ENCODE results near the gene NREP. TPM values are rescaled to one million over a fixed set of nuclear protein-coding genes. Genes with fewer than 3 reads are reported as not detected.

The NREP gene
- total and polyA plus RNA-seq, 2 experiments from 2014 or later = 260 to 300 TPM

DNA sequence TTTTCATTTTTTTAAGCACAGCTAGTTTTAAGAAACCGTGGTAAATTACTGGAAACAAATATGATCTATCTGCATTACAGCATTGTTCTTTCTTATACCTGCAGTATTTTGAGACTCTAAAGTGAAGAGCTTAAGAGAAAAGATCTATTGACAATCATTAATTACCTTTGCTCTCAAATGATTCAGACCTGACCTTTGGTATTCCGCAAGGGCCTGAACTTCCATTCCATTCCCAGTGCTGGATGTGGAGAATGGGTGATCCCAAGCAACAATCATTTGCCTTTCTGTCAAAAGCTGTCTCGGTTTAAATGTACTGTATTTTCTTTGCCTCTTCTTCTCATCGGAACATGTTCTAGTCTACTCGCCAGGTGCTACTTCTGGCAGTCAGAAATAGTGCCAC, 18.9 kb downstream of the NREP start:
- Mint-ChIP-seq H3K36me3 (ENCODE audit: low read depth) (peaks cover 25% of the 10 kb centered on the region), H3K9me3 (no peaks in the 10 kb centered on the region), H3K4me1 (peaks cover 78% of the 10 kb centered on the region), H3K4me3 (peak overlapping the region; percentile 3; the same call in 1 of the 3 replicates), H3K27ac (peak overlapping the region; percentile 64), H3K27me3 (ENCODE audit: insufficient read depth, low read depth, poor library complexity) (peaks cover 8% of the 10 kb centered on the region)
- H3F3A ChIP-seq (replicated peaks; ENCODE audit: low read depth) = no peaks in the 10 kb centered on the region
- TF ChIP-seq STAT1 (IDR thresholded peaks at IDR 0.05; ENCODE audit: unreplicated experiment) (no peak), ZNF114 (CRISPR knock-in tag; IDR thresholded peaks at IDR 0.05) (no peak), ZNF331 (CRISPR knock-in tag; IDR thresholded peaks at IDR 0.05; ENCODE audit: low read depth) (no peak), POLR2AphosphoS5 (IDR thresholded peaks at IDR 0.05; ENCODE audit: low read depth) (no peak), EZH2phosphoT487 (IDR thresholded peaks at IDR 0.05; ENCODE audit: unreplicated experiment) (no peak), NANOG (IDR thresholded peaks at IDR 0.05; ENCODE audit: borderline replicate concordance) (no peak), CREB1 (CRISPR knock-in tag; IDR thresholded peaks at IDR 0.05; ENCODE audit: low read depth) (no peak), EZH2 (IDR thresholded peaks at IDR 0.05; ENCODE audit: low read depth, unreplicated experiment) (no peak), JUNB (IDR thresholded peaks at IDR 0.05; ENCODE audit: unreplicated experiment) (no peak)
- TF ChIP-seq, protein P1, sequence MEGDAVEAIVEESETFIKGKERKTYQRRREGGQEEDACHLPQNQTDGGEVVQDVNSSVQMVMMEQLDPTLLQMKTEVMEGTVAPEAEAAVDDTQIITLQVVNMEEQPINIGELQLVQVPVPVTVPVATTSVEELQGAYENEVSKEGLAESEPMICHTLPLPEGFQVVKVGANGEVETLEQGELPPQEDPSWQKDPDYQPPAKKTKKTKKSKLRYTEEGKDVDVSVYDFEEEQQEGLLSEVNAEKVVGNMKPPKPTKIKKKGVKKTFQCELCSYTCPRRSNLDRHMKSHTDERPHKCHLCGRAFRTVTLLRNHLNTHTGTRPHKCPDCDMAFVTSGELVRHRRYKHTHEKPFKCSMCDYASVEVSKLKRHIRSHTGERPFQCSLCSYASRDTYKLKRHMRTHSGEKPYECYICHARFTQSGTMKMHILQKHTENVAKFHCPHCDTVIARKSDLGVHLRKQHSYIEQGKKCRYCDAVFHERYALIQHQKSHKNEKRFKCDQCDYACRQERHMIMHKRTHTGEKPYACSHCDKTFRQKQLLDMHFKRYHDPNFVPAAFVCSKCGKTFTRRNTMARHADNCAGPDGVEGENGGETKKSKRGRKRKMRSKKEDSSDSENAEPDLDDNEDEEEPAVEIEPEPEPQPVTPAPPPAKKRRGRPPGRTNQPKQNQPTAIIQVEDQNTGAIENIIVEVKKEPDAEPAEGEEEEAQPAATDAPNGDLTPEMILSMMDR (conservative IDR thresholded peaks at IDR 0.05; ENCODE audit: low read depth in 2 of 2) = no peak
- TF ChIP-seq, protein P2, sequence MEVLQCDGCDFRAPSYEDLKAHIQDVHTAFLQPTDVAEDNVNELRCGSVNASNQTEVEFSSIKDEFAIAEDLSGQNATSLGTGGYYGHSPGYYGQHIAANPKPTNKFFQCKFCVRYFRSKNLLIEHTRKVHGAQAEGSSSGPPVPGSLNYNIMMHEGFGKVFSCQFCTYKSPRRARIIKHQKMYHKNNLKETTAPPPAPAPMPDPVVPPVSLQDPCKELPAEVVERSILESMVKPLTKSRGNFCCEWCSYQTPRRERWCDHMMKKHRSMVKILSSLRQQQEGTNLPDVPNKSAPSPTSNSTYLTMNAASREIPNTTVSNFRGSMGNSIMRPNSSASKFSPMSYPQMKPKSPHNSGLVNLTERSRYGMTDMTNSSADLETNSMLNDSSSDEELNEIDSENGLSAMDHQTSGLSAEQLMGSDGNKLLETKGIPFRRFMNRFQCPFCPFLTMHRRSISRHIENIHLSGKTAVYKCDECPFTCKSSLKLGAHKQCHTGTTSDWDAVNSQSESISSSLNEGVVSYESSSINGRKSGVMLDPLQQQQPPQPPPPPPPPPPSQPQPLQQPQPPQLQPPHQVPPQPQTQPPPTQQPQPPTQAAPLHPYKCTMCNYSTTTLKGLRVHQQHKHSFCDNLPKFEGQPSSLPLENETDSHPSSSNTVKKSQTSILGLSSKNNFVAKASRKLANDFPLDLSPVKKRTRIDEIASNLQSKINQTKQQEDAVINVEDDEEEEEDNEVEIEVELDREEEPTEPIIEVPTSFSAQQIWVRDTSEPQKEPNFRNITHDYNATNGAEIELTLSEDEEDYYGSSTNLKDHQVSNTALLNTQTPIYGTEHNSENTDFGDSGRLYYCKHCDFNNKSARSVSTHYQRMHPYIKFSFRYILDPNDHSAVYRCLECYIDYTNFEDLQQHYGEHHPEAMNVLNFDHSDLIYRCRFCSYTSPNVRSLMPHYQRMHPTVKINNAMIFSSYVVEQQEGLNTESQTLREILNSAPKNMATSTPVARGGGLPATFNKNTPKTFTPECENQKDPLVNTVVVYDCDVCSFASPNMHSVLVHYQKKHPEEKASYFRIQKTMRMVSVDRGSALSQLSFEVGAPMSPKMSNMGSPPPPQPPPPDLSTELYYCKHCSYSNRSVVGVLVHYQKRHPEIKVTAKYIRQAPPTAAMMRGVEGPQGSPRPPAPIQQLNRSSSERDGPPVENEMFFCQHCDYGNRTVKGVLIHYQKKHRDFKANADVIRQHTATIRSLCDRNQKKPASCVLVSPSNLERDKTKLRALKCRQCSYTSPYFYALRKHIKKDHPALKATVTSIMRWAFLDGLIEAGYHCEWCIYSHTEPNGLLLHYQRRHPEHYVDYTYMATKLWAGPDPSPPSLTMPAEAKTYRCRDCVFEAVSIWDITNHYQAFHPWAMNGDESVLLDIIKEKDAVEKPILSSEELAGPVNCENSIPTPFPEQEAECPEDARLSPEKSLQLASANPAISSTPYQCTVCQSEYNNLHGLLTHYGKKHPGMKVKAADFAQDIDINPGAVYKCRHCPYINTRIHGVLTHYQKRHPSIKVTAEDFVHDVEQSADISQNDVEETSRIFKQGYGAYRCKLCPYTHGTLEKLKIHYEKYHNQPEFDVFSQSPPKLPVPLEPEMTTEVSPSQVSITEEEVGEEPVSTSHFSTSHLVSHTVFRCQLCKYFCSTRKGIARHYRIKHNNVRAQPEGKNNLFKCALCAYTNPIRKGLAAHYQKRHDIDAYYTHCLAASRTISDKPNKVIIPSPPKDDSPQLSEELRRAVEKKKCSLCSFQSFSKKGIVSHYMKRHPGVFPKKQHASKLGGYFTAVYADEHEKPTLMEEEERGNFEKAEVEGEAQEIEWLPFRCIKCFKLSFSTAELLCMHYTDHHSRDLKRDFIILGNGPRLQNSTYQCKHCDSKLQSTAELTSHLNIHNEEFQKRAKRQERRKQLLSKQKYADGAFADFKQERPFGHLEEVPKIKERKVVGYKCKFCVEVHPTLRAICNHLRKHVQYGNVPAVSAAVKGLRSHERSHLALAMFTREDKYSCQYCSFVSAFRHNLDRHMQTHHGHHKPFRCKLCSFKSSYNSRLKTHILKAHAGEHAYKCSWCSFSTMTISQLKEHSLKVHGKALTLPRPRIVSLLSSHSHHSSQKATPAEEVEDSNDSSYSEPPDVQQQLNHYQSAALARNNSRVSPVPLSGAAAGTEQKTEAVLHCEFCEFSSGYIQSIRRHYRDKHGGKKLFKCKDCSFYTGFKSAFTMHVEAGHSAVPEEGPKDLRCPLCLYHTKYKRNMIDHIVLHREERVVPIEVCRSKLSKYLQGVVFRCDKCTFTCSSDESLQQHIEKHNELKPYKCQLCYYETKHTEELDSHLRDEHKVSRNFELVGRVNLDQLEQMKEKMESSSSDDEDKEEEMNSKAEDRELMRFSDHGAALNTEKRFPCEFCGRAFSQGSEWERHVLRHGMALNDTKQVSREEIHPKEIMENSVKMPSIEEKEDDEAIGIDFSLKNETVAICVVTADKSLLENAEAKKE (CRISPR knock-in tag; IDR thresholded peaks at IDR 0.05) = no peak
- TF ChIP-seq, protein P3, sequence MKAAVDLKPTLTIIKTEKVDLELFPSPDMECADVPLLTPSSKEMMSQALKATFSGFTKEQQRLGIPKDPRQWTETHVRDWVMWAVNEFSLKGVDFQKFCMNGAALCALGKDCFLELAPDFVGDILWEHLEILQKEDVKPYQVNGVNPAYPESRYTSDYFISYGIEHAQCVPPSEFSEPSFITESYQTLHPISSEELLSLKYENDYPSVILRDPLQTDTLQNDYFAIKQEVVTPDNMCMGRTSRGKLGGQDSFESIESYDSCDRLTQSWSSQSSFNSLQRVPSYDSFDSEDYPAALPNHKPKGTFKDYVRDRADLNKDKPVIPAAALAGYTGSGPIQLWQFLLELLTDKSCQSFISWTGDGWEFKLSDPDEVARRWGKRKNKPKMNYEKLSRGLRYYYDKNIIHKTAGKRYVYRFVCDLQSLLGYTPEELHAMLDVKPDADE (IDR thresholded peaks at IDR 0.05) = no peak
- TF ChIP-seq, protein P4, sequence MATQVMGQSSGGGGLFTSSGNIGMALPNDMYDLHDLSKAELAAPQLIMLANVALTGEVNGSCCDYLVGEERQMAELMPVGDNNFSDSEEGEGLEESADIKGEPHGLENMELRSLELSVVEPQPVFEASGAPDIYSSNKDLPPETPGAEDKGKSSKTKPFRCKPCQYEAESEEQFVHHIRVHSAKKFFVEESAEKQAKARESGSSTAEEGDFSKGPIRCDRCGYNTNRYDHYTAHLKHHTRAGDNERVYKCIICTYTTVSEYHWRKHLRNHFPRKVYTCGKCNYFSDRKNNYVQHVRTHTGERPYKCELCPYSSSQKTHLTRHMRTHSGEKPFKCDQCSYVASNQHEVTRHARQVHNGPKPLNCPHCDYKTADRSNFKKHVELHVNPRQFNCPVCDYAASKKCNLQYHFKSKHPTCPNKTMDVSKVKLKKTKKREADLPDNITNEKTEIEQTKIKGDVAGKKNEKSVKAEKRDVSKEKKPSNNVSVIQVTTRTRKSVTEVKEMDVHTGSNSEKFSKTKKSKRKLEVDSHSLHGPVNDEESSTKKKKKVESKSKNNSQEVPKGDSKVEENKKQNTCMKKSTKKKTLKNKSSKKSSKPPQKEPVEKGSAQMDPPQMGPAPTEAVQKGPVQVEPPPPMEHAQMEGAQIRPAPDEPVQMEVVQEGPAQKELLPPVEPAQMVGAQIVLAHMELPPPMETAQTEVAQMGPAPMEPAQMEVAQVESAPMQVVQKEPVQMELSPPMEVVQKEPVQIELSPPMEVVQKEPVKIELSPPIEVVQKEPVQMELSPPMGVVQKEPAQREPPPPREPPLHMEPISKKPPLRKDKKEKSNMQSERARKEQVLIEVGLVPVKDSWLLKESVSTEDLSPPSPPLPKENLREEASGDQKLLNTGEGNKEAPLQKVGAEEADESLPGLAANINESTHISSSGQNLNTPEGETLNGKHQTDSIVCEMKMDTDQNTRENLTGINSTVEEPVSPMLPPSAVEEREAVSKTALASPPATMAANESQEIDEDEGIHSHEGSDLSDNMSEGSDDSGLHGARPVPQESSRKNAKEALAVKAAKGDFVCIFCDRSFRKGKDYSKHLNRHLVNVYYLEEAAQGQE (IDR thresholded peaks at IDR 0.05; ENCODE audit: unreplicated experiment) = no peak
- DNase-seq (ENCODE audit: low spot score) = no peak
- H3K79me2 ChIP-seq (replicated peaks; ENCODE audit: insufficient read depth) = peaks cover 81% of the 10 kb centered on the region
- no peak for ATAC-seq
- H2AFZ ChIP-seq = no peak overlapping the region
- no peaks in the 10 kb centered on the region for H3K9me2 ChIP-seq (ENCODE audit: insufficient read depth)
- peak overlapping the region; percentile 11; the same call in 1 of the 2 replicates for H3K27ac ChIP-seq (ENCODE audit: low read depth)
- peaks cover 69% of the 10 kb centered on the region for H3K4me1 ChIP-seq (ENCODE audit: insufficient read depth)
- H3K36me3 ChIP-seq (ENCODE audit: insufficient read depth) = peaks cover 12% of the 10 kb centered on the region; the same call in 1 of the 2 replicates
- H4K20me1 ChIP-seq (replicated peaks; ENCODE audit: insufficient read depth) = peaks cover 4% of the 10 kb centered on the region; the same call in 1 of the 2 replicates
- H3K4me2 ChIP-seq = peak overlapping the region; percentile 18; the same call in 1 of the 2 replicates
- no peak overlapping the region for H3K4me3 ChIP-seq
- H3K27me3 ChIP-seq (ENCODE audit: insufficient read depth) = no peaks in the 10 kb centered on the region

All from GM23338 (cell line).